Activated CD8-positive, alpha-beta memory T cell treated with anti-CD3 and anti-CD28 coated beads, Interleukin-2, amount 50 U/mL, for 48 hours (primary cell): ENCODE measurements around the gene PKD2.
"Not testable (repeated sequence)": the region's sequence is repeated elsewhere in the genome, so short reads cannot be mapped to it uniquely, and the experiment has no call there.

Experiments used
- DNase-seq: peaks from one replicate; pipeline ENCODE4 v3.0.0-alpha.2; 2020

Gene PKD2

DNA sequence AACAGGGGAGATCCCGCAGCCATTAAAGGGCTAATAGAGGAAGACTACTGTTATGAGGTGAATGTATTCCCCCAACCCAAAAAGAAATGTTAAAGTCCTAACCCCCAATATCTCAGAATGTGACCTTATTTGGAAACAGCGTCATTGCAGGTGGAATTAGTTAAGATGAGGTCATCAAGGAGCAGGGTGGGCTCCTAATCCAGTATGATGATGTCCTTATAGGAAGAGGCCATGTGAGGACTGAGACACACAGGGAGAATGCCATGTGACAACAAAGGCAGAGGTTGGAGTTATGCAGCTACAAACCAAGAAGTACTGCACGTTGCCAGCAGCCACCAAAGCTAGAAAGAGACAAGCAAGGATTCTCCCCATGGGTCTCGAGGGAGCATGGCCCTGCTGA lies 17.7 kb upstream of the PKD2 start:
- no peak for DNase-seq

DNA sequence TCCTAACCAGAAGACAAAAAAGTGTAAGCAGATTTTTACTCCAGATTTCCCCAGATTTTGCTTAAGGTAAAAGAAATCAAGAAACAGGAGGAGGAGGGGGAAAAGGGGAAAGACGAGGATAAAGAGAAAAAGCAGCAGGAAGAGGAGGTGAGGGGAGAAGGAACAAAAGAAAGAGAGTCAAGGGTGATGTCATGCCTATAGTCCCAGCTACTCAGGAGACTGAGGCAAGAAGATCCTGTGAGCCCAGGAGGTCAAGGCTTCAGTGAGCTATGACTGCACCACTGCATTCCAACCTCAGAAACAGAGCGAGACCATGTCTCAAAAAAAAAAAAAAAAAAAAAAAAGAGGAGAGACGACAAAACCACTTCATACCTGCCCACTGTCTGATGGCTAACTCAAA lies 12.0 kb upstream of the PKD2 start:
- no peak for DNase-seq

DNA sequence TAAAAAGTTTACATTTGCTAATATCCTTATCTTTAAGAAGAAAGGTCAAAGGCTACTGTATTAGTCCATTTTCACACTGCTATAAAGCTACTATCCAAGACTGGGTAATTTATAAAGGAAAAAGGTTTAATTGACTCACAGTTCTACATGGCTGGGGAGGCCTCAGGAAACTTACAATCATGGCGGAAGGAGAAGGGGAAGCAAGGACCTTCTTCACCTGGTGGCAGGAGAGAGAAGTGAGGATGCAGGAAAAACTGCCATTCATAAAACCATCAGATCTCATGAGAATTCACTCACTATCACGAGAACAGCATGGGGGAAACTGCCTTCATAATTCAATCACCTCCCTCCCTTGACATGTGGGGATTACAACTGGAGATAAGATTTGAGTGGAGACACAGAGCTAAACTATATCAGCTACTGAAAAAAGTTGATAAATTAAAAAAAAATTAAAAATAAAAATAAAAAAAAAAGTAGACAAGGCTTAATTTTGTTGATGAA lies 8.2 kb upstream of the PKD2 start:
- not testable (repeated sequence) for DNase-seq

- DNase-seq = no peak
These were observed 5.6 kb upstream of the PKD2 start for GRCh38 chr4:88001871-88002270.

DNA sequence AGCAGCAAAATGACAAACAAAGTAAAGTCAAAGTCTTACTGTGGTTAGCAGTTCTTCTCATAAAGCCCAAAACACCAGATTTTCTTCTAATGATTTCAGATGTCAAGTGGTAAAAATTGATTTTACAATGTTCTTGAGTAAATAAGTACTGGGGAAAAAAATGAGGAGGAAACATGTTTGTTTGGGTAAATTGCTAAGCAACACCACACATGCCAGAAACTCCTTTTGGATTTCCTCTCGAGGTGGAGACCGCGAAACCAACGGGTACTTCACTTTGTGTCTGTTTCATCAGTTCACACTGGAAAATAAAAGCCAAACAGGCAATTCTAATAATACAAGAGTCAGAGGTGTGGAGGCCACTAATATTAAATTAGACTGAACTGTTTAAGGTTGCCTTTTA lies 4.6 kb upstream of the PKD2 start:
- no peak for DNase-seq

- DNase-seq = no peak
These were observed 4.2 kb upstream of the PKD2 start for GRCh38 chr4:88003261-88003660.

DNA sequence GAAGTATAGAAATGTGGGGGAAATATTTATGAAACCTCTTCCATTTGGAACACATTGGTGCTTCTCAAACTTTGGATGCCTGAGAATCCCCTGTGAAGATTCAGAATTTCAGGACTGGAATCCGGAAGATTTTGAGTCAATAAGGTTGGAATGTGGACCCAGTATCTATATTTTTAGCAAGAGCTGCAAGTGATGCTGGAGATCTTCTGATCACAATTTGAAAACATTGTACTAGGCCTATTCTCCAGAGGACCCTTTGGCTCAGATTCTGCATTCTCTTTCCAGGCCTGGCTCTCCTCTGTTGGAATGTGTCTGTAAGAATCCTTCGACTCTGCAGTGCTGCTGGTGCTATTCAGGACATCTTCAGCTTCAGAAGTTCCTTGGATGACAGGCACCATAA lies 2.4 kb upstream of the PKD2 start:
- no peak for DNase-seq

DNA sequence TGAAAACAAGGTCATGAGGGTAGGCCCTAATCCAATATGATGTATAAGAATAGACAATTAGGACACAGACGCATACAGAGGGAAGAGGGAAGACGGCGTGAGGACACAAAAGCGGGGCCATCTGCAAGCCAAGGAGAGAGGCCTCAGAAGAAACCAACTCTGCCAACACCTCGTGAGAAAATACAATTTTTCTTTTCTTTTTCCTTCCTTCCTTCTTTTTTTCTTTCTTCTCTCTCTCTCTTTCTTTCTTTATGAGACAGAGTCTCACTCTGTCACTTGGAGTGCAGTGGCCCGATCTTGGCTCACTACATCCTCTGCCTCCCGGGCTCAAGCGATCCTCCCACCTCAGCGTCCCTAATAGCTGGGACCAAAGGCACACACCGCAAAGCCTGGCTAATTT lies 1.5 kb upstream of the PKD2 start:
- no peak for DNase-seq

- no peak for DNase-seq
These were observed 505 bp upstream of the PKD2 start for GRCh38 chr4:88006956-88007303.

DNA sequence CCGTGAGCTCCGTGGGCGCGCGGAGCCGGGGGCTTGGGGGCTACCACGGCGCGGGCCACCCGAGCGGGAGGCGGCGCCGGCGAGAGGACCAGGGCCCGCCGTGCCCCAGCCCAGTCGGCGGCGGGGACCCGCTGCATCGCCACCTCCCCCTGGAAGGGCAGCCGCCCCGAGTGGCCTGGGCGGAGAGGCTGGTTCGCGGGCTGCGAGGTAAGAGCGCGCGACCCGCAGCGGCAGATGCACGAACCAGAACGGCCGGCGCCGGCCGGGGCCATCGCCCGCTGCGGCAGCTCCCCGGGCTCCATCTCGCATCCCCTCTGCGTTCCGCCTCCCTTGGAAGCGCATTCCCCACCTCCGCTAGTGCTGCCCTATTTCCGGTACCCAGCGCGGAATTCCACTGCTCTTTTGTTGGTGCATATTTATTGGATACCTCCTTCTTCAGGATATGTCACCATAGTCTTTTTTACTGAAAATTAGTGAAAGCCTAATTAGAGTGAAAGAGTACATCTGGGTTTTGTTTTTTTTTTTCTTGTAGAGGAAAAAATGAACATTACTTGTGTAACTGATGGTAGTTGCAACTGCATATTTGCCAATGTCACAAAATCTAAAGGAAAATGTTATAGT lies 797 bp downstream of the PKD2 start:
- peak; percentile 69 for DNase-seq

GRCh38 chr4:88008743-88009171 lies 1.3 kb downstream of the PKD2 start:
- DNase-seq = no peak

DNA sequence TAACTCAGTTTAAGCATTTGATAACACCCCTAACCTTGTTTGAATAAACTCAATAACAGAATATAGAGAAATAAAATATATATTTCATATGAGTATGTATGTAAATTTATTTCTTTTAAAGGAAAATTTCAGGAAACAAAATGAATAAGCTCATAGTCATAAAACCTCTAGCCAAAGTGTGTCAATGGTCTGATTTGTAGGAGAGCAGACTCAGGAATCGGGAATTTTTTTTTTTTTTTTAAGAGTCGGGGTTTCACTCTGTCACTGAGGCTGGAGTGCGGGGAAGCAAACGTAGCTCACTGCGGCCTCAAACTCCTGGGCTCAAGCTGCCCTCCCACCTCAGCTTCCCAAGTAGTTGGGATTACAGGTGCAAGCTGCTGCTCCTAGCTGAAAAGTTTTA lies 2.4 kb downstream of the PKD2 start:
- DNase-seq = no peak

DNA sequence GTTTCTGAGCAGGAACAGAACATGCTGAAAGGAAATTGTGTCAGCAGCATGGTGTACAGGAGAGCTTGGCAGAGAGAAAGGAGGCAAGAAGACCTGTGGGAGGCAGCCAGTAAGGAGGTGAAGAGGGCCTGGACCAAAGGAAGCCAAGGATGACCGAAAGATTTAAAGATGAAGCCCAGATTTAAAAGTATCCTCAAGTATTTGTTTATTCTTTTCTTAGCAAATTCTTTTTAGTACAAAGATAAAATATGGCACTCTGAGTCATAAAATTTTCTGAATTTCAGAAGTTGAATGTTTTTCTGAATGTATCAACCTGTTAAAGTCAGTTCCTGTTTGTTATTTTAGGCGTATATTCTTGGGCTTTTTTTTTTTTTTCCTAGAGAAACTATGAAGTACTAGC lies 3.5 kb downstream of the PKD2 start:
- no peak for DNase-seq

GRCh38 chr4:88012647-88013046 lies 5.2 kb downstream of the PKD2 start:
- no peak for DNase-seq

DNA sequence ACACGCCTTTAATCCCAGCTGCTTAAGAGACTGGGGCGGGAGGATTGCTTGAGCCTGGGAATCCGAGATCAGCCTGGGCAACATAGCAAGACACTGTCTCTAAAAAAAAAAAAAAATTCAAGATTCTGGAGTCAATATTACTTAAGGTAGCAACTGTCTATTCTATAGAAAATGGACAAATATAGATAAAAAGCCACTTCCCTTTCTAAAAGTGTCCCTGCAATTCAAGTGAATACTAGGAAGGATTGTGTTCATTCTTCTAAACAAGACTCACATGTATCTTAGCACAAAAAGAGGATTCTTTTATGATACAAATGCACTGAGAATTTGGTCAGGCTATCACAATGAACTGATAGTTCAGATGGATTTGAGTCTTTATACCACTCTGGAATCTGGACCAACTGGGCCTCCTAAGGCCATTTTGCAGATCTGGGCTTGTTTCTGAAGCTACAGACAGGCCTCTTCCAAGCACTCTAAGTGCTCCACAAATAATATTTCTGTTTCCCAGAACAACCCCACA lies 7.0 kb downstream of the PKD2 start:
- no peak for DNase-seq

- no peak for DNase-seq
These were observed 8.3 kb downstream of the PKD2 start for GRCh38 chr4:88015659-88016295.

DNA sequence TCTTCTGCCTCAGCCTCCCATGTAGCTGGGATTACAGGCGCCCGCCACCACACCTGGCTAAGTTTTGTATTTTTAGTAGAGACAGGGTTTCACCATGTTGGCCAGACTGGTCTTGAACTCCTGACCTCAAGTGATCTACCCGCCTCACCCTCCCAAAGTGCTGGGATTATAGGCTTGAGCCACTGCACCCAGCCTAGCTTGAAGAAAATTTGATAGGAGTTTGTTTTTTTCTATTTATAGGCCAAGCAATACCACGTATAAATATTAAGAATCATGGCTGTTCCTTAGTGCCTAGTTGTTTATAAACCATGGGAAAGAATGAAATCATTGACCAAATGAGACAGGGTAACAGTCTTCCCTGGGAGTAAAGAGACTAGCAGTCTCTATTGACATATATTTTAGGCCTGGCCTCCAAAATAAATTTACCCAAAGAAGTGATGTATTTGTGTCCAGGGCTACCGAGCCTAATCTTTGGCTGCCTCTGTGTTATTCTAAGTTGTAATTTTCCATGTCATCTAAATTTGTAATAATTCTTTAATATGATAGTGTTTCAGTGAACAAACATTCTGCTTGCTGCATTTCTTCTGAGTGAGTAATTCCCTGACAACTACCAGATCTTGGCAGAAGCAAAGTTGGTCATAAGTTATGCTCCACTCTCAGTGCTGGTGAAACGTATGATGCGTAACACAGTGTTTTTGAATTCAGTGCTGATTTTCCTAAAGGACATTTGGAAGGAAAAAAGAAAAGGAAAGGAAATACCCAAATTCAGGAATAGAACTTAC lies 10.3 kb downstream of the PKD2 start:
- DNase-seq = no peak

DNA sequence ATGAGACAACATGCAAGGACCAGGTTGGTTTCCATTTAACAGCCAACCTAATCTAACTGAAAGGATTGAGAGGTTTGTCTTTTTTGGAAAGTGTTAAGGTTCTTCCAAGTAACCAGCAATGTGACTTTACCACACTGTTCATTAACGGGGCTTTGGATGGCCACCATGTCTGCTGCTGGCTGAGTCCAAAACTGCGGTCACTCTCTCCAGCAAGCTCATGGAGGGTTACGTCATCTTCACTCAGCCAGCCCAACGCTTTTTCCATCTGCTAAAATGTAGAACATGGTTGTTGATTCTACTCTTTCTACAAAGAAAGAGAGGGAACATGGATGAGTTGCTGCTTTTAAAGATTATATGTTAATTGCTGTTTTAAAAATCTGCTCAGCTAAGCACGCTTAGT lies 11.0 kb downstream of the PKD2 start:
- no peak for DNase-seq

DNA sequence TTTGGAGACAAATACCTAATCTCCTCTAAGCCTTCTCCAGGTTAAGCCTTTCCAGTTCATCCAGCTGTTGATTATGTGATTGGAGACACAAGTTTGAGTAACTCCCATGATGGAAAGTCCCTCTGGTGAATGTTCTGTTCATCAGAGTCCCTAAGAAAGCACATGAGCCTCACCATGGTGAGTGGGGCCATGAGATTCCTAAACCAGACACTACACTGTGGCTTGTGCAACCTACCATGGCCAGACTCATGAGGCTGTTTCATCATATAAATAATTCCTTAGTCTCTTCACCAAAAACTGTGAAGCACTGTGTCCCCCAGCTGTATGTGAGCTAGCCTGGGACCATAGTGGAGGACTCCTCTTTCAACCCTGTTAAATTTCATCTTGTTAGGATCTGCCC lies 14.4 kb downstream of the PKD2 start:
- DNase-seq = no peak

DNA sequence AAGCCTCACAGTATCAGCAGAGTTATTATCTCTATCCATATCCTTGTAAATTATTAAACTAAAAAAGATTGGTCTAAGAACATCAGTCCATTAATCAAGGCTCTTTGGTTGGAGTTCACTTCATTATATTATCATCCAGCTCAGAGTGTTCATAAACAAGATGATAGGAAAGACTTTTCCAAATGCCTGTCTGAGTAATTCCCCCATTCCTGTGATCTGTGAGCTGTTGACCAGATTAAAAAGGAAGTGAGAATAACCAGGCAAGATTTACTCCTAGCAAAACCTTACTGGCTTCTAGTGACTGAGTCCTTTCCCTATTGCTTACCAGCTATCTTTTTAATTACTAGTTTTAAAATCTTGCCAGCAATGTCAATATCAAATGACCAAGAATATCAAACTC lies 14.9 kb downstream of the PKD2 start:
- no peak for DNase-seq

- not testable (repeated sequence) for DNase-seq
These were observed 18.6 kb downstream of the PKD2 start for GRCh38 chr4:88025868-88026661.

- no peak for DNase-seq
These were observed 20.5 kb downstream of the PKD2 start for GRCh38 chr4:88027611-88028608.
